Stomach (tissue), 4 donors: ENCODE measurements around the gene CPE.

Experiments used
- EP300 ChIP-seq: sonication (generic); formaldehyde crosslinking; IDR thresholded peaks from one replicate; pipeline ENCODE4 v1.6.1; 2017; ENCODE audit warnings: antibody characterized with exemption
- POLR2AphosphoS5 ChIP-seq, 3 donors: sonication (generic); formaldehyde crosslinking; IDR thresholded peaks; one replicate each; pipeline ENCODE4 v1.6.1; 2016; ENCODE audit warnings: antibody characterized with exemption in 3 of 3
- TF ChIP-seq, protein P1 (sequence below), 7 experiments: fragments of 450-650 bp in 4 of 7; fragments of 200-600 bp in 3 of 7; sonication (generic) in 3 of 7; IDR thresholded peaks; one replicate each; pipeline ENCODE4 v1.5.1; 2016 to 2019; ENCODE audit warnings: antibody characterized with exemption in 7 of 7, control low read depth in 2 of 7, mild to moderate bottlenecking in 1 of 7

DNA sequence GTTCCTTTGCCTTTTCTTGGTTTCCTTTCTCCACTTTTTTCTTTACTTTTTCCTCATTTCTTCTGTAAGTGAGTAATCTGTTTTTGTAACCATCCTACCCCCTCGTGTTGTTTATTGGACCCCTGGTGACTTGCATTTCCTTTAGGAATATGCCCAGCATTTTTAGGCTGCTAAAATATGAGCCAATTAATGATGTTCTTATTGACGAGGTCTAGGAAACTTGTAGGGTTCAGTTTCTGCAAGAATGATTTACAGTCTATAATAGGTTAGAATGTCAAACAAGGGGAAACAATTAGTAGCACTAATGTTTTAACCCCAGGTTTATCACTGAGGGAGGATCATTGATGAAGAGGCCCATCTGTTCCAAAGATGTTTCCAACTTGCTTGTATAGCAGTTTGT, 79.0 kb downstream of the CPE start:
- TF ChIP-seq, protein P1, sequence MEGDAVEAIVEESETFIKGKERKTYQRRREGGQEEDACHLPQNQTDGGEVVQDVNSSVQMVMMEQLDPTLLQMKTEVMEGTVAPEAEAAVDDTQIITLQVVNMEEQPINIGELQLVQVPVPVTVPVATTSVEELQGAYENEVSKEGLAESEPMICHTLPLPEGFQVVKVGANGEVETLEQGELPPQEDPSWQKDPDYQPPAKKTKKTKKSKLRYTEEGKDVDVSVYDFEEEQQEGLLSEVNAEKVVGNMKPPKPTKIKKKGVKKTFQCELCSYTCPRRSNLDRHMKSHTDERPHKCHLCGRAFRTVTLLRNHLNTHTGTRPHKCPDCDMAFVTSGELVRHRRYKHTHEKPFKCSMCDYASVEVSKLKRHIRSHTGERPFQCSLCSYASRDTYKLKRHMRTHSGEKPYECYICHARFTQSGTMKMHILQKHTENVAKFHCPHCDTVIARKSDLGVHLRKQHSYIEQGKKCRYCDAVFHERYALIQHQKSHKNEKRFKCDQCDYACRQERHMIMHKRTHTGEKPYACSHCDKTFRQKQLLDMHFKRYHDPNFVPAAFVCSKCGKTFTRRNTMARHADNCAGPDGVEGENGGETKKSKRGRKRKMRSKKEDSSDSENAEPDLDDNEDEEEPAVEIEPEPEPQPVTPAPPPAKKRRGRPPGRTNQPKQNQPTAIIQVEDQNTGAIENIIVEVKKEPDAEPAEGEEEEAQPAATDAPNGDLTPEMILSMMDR (IDR thresholded peaks at IDR 0.05), result no peak
- no peak for TF ChIP-seq POLR2AphosphoS5 (IDR thresholded peaks at IDR 0.05)
- TF ChIP-seq EP300, result no peak
